Measurements from ENCODE around the gene CHERP.

The CHERP gene

GRCh38 chr19:16540948-16541347, 1.3 kb downstream of the CHERP start:
- no peak for DNase-seq

GRCh38 chr19:16537111-16537510, 5.1 kb downstream of the CHERP start:
- no peak for DNase-seq

- DNase-seq: no peak
These were observed 6.1 kb downstream of the CHERP start for GRCh38 chr19:16536130-16536529.

- no peak for DNase-seq
These were observed 6.9 kb downstream of the CHERP start for GRCh38 chr19:16535381-16535780.

GRCh38 chr19:16532440-16533234, 9.6 kb downstream of the CHERP start:
- DNase-seq: no peak

- no peak for DNase-seq
These were observed 10.9 kb downstream of the CHERP start for GRCh38 chr19:16531380-16531669.

GRCh38 chr19:16530540-16531379, 11.5 kb downstream of the CHERP start:
- DNase-seq: no peak

GRCh38 chr19:16529466-16530144, 12.6 kb downstream of the CHERP start:
- DNase-seq: no peak

GRCh38 chr19:16527971-16528521, 14.2 kb downstream of the CHERP start:
- no peak for DNase-seq

- DNase-seq: no peak
These were observed 14.8 kb downstream of the CHERP start for GRCh38 chr19:16527334-16527935.

- no peak for DNase-seq
These were observed 16.3 kb downstream of the CHERP start for GRCh38 chr19:16525751-16526481.

- no peak for DNase-seq
These were observed 17.1 kb downstream of the CHERP start for GRCh38 chr19:16524991-16525734.

- no peak for DNase-seq
These were observed 19.5 kb downstream of the CHERP start for GRCh38 chr19:16522559-16523377.

GRCh38 chr19:16521715-16522289, 20.4 kb downstream of the CHERP start:
- no peak for DNase-seq

GRCh38 chr19:16520986-16521624, 21.1 kb downstream of the CHERP start:
- no peak for DNase-seq

- no peak for DNase-seq
These were observed 21.9 kb downstream of the CHERP start for GRCh38 chr19:16520074-16520973.

- no peak for DNase-seq
These were observed 23.0 kb downstream of the CHERP start for GRCh38 chr19:16519230-16519687.

- DNase-seq: no peak
These were observed 23.6 kb downstream of the CHERP start for GRCh38 chr19:16518483-16519229.
